Fibroblast of lung (primary cell): ENCODE results near the gene LILRA6.
"Not testable (repeated sequence)": the region's sequence is repeated elsewhere in the genome, so short reads cannot be mapped to it uniquely, and the experiment has no call there.

Experiments
- EZH2 ChIP-seq: IDR thresholded peaks from 2 replicates; pipeline ENCODE4 v1.5.1; 2012; ENCODE audit warnings: low read length, control low read depth, mild to moderate bottlenecking; ENCODE audit errors: missing control alignments
- TF ChIP-seq, protein P1 (sequence below), 2 donors: IDR thresholded peaks in 1 of 2; conservative IDR thresholded peaks in 1 of 2; 1 replicate in 1 of 2; 2 replicates in 1 of 2; pipeline ENCODE4 v1.5.1; 2011 to 2012; ENCODE audit warnings: low read length in 2 of 2, control low read depth in 1 of 2, inconsistent platforms in 1 of 2, low read depth in 1 of 2, mild to moderate bottlenecking in 1 of 2

DNA sequence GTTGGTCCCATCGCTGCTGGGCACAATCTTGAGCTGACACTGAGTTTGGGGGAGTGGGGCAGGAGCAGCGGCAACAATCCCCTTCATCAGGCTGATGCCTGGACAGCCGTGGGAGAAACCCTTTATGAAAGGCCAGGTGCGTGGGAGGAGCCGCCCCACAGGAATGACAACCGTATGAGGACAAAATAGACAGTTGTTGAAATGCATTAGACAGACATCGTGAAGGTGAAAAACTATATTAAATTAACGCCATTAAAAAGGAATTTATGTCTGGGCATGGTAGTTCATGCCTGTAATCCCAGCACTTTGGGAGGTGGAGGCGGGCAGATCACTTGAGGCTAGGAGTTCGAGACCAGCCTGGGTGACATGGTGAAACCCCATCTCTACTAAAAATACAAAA lies 18.0 kb downstream of the LILRA6 start:
- not testable (repeated sequence) for TF ChIP-seq EZH2
- TF ChIP-seq, protein P1, sequence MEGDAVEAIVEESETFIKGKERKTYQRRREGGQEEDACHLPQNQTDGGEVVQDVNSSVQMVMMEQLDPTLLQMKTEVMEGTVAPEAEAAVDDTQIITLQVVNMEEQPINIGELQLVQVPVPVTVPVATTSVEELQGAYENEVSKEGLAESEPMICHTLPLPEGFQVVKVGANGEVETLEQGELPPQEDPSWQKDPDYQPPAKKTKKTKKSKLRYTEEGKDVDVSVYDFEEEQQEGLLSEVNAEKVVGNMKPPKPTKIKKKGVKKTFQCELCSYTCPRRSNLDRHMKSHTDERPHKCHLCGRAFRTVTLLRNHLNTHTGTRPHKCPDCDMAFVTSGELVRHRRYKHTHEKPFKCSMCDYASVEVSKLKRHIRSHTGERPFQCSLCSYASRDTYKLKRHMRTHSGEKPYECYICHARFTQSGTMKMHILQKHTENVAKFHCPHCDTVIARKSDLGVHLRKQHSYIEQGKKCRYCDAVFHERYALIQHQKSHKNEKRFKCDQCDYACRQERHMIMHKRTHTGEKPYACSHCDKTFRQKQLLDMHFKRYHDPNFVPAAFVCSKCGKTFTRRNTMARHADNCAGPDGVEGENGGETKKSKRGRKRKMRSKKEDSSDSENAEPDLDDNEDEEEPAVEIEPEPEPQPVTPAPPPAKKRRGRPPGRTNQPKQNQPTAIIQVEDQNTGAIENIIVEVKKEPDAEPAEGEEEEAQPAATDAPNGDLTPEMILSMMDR (conservative IDR thresholded peaks at IDR 0.05 in 1 of 2, IDR thresholded peaks at IDR 0.05 in 1 of 2; ENCODE audit: low read depth in 1 of 2, low read length in 2 of 2), result not testable (repeated sequence)
